CD14-positive monocyte (primary cell): ENCODE results near the gene ARV1. TPM values are rescaled to one million over a fixed set of nuclear protein-coding genes. Genes with fewer than 3 reads are reported as not detected.

Source experiments
- DNase-seq, 3 donors: peaks; one replicate each; pipeline ENCODE4 v3.0.0-alpha.2; 2011 to 2022
- H2AFZ ChIP-seq: 2 replicates; pipeline ENCODE4 v1.6.0; 2012; ENCODE audit warnings: mild to moderate bottlenecking, low read depth, low read length, inconsistent platforms; ENCODE audit not compliant: insufficient read depth, poor library complexity, severe bottlenecking
- H3K27ac ChIP-seq, 2 donors: 1 replicate in 1 of 2; 2 replicates in 1 of 2; pipeline ENCODE4 v1.5.1; 2012 to 2013; ENCODE audit warnings: low read length in 2 of 2, control low read depth in 1 of 2, inconsistent platforms in 1 of 2, low read depth in 1 of 2, mild to moderate bottlenecking in 1 of 2
- H3K27me3 ChIP-seq, 2 donors: one replicate each; pipeline versions ENCODE4 v1.6.0 to v1.6.1; 2011 to 2013; ENCODE audit warnings: low read length in 2 of 2; ENCODE audit not compliant: control insufficient read depth in 2 of 2, insufficient read depth in 2 of 2
- H3K36me3 ChIP-seq, 2 donors: replicated peaks in 1 of 2; 1 replicate in 1 of 2; 2 replicates in 1 of 2; pipeline versions ENCODE4 v1.5.1 to v1.6.1; 2012 to 2013; ENCODE audit warnings: low read length in 2 of 2, control low read depth in 1 of 2, inconsistent platforms in 1 of 2, mild to moderate bottlenecking in 1 of 2; ENCODE audit not compliant: insufficient read depth in 2 of 2, control insufficient read depth in 1 of 2
- H3K4me1 ChIP-seq, 2 donors: 1 replicate in 1 of 2; 2 replicates in 1 of 2; pipeline versions ENCODE4 v1.5.1 to v1.6.1; 2012 to 2013; ENCODE audit warnings: low read length in 2 of 2, control low read depth in 1 of 2, inconsistent platforms in 1 of 2, mild to moderate bottlenecking in 1 of 2, moderate library complexity in 1 of 2; ENCODE audit not compliant: insufficient read depth in 2 of 2, control insufficient read depth in 1 of 2
- H3K4me2 ChIP-seq: replicated peaks from 2 replicates; pipeline ENCODE3; 2012; ENCODE audit warnings: low read length, moderate library complexity, mild to moderate bottlenecking; ENCODE audit not compliant: poor library complexity, severe bottlenecking; ENCODE audit errors: extremely low read depth
- H3K4me3 ChIP-seq, 3 experiments: fragments of 200-600 bp in 1 of 3; sonication (generic) in 1 of 3; replicated peaks in 1 of 3; 1 replicate in 2 of 3; 2 replicates in 1 of 3; pipeline ENCODE4 v1.5.1; 2011 to 2013; ENCODE audit warnings: low read length in 3 of 3, mild to moderate bottlenecking in 3 of 3, control low read depth in 2 of 3, low read depth in 2 of 3, inconsistent platforms in 1 of 3, moderate library complexity in 1 of 3
- H3K79me2 ChIP-seq: 2 replicates; pipeline ENCODE4 v1.6.0; 2012; ENCODE audit warnings: mild to moderate bottlenecking, control low read depth, inconsistent platforms, low read length, moderate library complexity; ENCODE audit not compliant: insufficient read depth
- H3K9ac ChIP-seq: 2 replicates; pipeline ENCODE4 v1.6.0; 2017; ENCODE audit warnings: low read length, mild to moderate bottlenecking; ENCODE audit not compliant: insufficient read depth, poor library complexity, severe bottlenecking
- H3K9me3 ChIP-seq, 2 donors: replicated peaks in 1 of 2; 1 replicate in 1 of 2; 2 replicates in 1 of 2; pipeline versions ENCODE4 v1.5.1 to v1.6.1; 2012 to 2013; ENCODE audit warnings: low read length in 2 of 2, control low read depth in 1 of 2; ENCODE audit not compliant: control insufficient read depth in 1 of 2, insufficient read depth in 1 of 2
- H4K20me1 ChIP-seq: 2 replicates; pipeline ENCODE4 v1.6.0; 2012; ENCODE audit warnings: mild to moderate bottlenecking, low read length, control low read depth, moderate library complexity; ENCODE audit not compliant: insufficient read depth
- H3K27ac Mint-ChIP-seq, 7 donors: one replicate each; pipeline ENCODE4 v1.8.0; 2020; ENCODE audit warnings: mild to moderate bottlenecking in 7 of 7, mixed read lengths in 7 of 7, moderate library complexity in 6 of 7, inconsistent platforms in 2 of 7
- H3K27me3 Mint-ChIP-seq, 3 donors: one replicate each; pipeline ENCODE4 v1.8.0; 2021 to 2022; ENCODE audit warnings: low read depth in 3 of 3, mild to moderate bottlenecking in 3 of 3, mixed read lengths in 3 of 3, moderate library complexity in 3 of 3, inconsistent platforms in 1 of 3
- H3K36me3 Mint-ChIP-seq, 2 donors: one replicate each; pipeline ENCODE4 v1.8.0; 2020; ENCODE audit warnings: mixed read lengths in 2 of 2, inconsistent platforms in 1 of 2, mild to moderate bottlenecking in 1 of 2
- H3K4me1 Mint-ChIP-seq: one replicate; pipeline ENCODE4 v1.8.0; 2020; ENCODE audit warnings: mild to moderate bottlenecking, mixed read lengths
- H3K4me3 Mint-ChIP-seq, 2 donors: one replicate each; pipeline ENCODE4 v1.8.0; 2020; ENCODE audit warnings: mild to moderate bottlenecking in 2 of 2, mixed read lengths in 2 of 2, moderate library complexity in 1 of 2
- H3K9me3 Mint-ChIP-seq, 7 donors: one replicate each; pipeline ENCODE4 v1.8.0; 2020 to 2022; ENCODE audit warnings: mixed read lengths in 7 of 7, mild to moderate bottlenecking in 6 of 7, moderate library complexity in 6 of 7, inconsistent platforms in 2 of 7
- WGBS: methylation state at CpG from one replicate; pipeline ENCODE4 v1.1.5; 2013; ENCODE audit warnings: missing lambda C conversion rate; ENCODE audit not compliant: insufficient coverage; 5-methylcytosine and 5-hydroxymethylcytosine counted together
- intact Hi-C, 2 donors: fragments of 100-400 bp; cut with micrococcal nuclease; formaldehyde crosslinking; loops; one replicate each; pipeline versions ENCODE4 v1.15.0 to v1.15.1; 2023
- polyA plus RNA-seq, 3 donors: library from polyadenylated mRNA; depleted of rRNA in 1 of 3; unstranded in 2 of 3; stranded (reverse) in 1 of 3; fragments of 300-500 nt in 2 of 3; fragments of >200 nt in 1 of 3; fragmentation: Illumina TruSeq in 2 of 3; gene quantifications; 1 replicate in 2 of 3; 2 replicates in 1 of 3; pipeline ENCODE4 v1.2.3, GENCODE V29; 2012 to 2021
- TF ChIP-seq, protein P1 (sequence below): fragments of 200-600 bp; IDR thresholded peaks from one replicate; pipeline ENCODE4 v1.8.0; 2022; ENCODE audit warnings: antibody characterized with exemption, mild to moderate bottlenecking

ARV1 gene
- polyA plus RNA-seq, 3 donors, result 7.7 to 19.2 (median 15.0) TPM

DNA sequence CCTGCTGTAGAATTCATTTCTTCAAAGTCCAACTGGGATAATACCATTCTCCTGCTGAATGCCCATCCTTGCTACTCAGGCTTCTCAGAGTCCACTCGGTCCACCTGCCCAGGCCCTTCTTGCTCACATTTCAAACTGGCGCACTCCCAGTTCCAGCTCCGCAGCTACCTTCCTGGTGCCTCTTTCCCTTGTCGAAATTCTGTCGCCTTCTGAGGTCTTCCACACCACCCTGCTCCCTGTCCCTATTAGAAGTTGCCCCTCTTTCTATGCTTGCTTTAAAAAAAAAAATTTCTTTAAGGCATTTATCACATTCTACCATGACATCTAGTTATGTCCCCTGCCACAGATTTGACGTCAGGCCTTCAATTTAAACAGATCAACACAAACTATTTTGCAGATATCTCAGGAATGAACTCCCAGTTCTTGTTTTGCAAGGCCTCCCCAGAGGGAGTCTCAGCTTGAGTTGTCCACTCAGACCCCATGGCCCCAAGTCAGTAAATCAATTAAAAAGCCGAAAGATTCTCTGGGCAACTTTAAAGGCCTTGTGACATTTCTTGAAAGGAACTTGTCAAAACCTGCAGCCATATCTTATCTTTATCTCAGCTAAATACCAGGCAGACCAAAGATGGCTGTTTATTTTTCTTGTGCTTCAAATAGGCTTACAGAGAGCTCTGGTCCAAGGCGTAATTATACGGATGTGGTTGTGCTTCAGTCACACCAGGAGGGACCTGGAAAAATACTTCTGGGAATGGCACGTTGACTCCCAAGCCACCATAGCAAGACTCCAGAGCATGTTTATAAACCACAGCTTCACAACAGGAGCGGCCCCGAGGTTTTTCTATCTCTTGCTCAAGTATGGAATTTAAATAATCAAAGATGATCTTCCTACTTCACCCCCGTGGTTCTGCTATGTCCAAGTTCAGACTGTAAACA, 59.0 kb downstream of the ARV1 start:
- Histone ChIP-seq H3K9ac (no peak overlapping the region), H2AFZ (no peak overlapping the region), H3K9me3 (no peaks in the 10 kb centered on the region), H3K27me3 (peaks cover 13 to 35% of the 10 kb centered on the region in 2 donors), H3K4me2 (no peak overlapping the region), H3K4me3 (no peak overlapping the region), H4K20me1 (no peaks in the 10 kb centered on the region), H3K4me1 (peaks cover 40 to 43% of the 10 kb centered on the region in 2 donors), H3K27ac (no peak overlapping the region), H3K79me2 (peaks cover 6% of the 10 kb centered on the region), H3K36me3 (no peaks in the 10 kb centered on the region)
- TF ChIP-seq, protein P1, sequence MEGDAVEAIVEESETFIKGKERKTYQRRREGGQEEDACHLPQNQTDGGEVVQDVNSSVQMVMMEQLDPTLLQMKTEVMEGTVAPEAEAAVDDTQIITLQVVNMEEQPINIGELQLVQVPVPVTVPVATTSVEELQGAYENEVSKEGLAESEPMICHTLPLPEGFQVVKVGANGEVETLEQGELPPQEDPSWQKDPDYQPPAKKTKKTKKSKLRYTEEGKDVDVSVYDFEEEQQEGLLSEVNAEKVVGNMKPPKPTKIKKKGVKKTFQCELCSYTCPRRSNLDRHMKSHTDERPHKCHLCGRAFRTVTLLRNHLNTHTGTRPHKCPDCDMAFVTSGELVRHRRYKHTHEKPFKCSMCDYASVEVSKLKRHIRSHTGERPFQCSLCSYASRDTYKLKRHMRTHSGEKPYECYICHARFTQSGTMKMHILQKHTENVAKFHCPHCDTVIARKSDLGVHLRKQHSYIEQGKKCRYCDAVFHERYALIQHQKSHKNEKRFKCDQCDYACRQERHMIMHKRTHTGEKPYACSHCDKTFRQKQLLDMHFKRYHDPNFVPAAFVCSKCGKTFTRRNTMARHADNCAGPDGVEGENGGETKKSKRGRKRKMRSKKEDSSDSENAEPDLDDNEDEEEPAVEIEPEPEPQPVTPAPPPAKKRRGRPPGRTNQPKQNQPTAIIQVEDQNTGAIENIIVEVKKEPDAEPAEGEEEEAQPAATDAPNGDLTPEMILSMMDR, result no peak
- peaks cover 42% of the 10 kb centered on the region for H3K4me1 Mint-ChIP-seq
- peak overlapping the region in 1 of 2 donors; percentile 35 for H3K4me3 Mint-ChIP-seq
- peaks cover 34 to 49% (median 42%) of the 10 kb centered on the region in 3 donors for H3K27me3 Mint-ChIP-seq
- peaks cover 6 to 9% of the 10 kb centered on the region in 2 donors for H3K36me3 Mint-ChIP-seq
- peak overlapping the region in 1 of 7 donors; percentile 62 for H3K27ac Mint-ChIP-seq
- WGBS, result 91% methylated on average over 7 of the region's 13 CpGs
- intact Hi-C loops, result no loop called here
- H3K9me3 Mint-ChIP-seq, result peaks cover 0 to 7% (median 0%) of the 10 kb centered on the region in 7 donors
- no peak for DNase-seq

GRCh38 chr1:231039161-231040018, 60.5 kb downstream of the ARV1 start:
- H3K4me2 ChIP-seq, result peak overlapping the region; percentile 90
- TF ChIP-seq, protein P1, result no peak
- H3K27me3 ChIP-seq, result peaks cover 13 to 38% of the 10 kb centered on the region in 2 donors
- no peak overlapping the region for H3K27ac ChIP-seq
- H3K4me3 ChIP-seq, result peak overlapping the region; percentile 48 to 78 (median 50)
- under 1% methylated on average over 86 of the region's 91 CpGs for WGBS
- H3K4me3 Mint-ChIP-seq, result peak overlapping the region; percentile 78 to 89
- H2AFZ ChIP-seq, result peak overlapping the region; percentile 73
- H3K27me3 Mint-ChIP-seq, result peaks cover 36 to 52% (median 45%) of the 10 kb centered on the region in 3 donors
- no peak overlapping the region for H3K27ac Mint-ChIP-seq
- intact Hi-C loops, result loop anchor here in 1 of 2 donors (10.0 kb wide), 1 partner anchor 65 kb away; the partner anchor contains the start of genes ARV1 and TTC13
- H3K4me1 ChIP-seq, result peaks cover 35 to 37% of the 10 kb centered on the region in 2 donors
- peaks cover 0 to 5% of the 10 kb centered on the region in 2 donors for H3K9me3 ChIP-seq
- peaks cover 0 to 14% (median 2%) of the 10 kb centered on the region in 7 donors for H3K9me3 Mint-ChIP-seq
- peak overlapping the region; percentile 58 for H3K9ac ChIP-seq
- no peaks in the 10 kb centered on the region for H4K20me1 ChIP-seq
- peaks cover 3% of the 10 kb centered on the region for H3K79me2 ChIP-seq
- peaks cover 35% of the 10 kb centered on the region for H3K4me1 Mint-ChIP-seq
- H3K36me3 ChIP-seq, result no peaks in the 10 kb centered on the region
- peaks cover 6 to 9% of the 10 kb centered on the region in 2 donors for H3K36me3 Mint-ChIP-seq
- DNase-seq, result peak in 1 of 3 donors; percentile 20
